Airway epithelial cell (primary cell): ENCODE measurements around the gene RELB. TPM values are rescaled to one million over a fixed set of nuclear protein-coding genes. Genes with fewer than 3 reads are reported as not detected.

Source experiments
- total RNA-seq: library from RNA; depleted of rRNA; stranded (reverse); fragments of >200 nt; gene quantifications from 2 replicates; pipeline ENCODE4 v1.2.3, GENCODE V29; 2015

Gene RELB
- 4.8 and 8.2 TPM in 2 replicates for total RNA-seq

DNA sequence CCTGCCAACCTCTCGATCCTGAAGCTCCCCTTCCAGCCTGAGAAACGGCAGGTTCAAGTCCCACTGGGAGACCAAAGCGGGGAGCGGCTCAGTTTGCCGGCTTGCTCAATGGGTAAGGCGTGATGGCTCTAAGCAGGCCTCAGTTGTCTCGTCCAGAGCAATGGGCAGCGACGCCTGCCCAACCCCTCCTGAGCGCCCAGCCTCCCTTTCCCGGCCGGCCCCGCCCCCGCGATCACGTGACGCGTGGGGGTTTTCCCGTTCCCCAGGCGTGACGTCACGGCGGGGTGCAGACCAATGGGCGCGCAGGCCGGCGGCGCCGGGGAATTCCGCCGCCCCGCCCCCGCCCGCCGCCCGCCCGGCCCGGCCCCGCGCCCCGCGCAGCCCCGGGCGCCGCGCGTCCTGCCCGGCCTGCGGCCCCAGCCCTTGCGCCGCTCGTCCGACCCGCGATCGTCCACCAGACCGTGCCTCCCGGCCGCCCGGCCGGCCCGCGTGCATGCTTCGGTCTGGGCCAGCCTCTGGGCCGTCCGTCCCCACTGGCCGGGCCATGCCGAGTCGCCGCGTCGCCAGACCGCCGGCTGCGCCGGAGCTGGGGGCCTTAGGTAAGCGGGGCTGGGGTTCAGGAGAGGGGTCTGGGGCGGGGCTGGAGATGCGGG is at the start of gene RELB:
Gene RELB (plus strand): TSS at position 378 of the 653 bp plus-strand sequence. CDS start 116 bp downstream, at position 494.

GRCh38 chr19:44954649-44955504 is 46.4 kb upstream of the RELB start, which contains the start of gene CLPTM1:
Gene CLPTM1 (plus strand): TSS chr19:44955380. CDS start chr19:44955396, 16 bp downstream.

DNA sequence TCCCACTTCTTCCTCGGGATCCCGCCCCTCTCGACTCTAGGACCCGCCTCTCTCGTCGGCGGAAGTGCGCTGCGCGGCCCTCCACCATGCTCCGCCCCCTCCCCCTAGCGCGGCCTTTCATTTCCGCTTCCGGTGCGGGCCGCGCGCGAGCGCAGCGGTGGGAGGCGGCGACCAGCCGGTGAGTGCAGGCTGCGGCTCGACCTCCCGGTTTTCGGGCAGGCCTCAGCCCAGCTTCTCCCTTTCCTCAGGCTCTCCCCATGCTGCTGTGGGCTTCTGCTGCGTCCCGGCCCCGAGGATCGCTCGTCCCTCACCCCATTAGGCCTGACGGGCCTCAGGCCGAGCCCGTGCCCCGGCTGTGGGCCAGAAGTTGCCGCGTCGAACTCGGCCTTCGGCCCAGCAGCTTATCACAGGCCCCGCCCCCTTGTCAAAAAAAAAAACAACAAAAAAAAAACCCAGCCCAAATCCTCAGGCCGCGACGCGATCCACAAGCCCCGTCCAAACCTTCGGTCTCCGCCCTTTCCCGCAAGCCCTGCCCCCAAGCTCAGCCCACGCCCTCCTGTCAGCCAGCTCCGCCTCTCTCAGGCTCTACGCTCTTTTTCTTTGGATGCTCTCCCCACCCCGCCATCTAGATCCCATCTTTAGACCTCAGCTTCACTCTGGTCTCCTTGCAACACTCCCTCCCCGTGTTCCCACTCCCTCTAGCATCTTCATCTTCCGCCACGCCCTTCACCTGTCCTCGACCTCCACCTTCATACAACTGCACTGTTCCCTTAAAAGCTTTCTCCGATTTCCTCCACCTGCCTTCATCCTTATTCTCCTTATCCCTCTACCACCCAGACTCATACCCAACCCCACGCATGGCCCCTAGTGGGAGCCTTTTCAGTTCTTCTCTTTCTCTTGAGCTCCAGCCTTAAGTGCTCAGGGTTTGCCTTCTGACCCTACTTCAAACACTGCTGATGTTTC is 37.9 kb downstream of the RELB start, which contains the start of gene CLASRP:
Gene CLASRP (plus strand): TSS at position 115 of the 963 bp plus-strand sequence. CDS start 1,168 bp downstream, outside the sequence.

GRCh38 chr19:45076029-45076850 is 75.0 kb downstream of the RELB start, which contains the start of gene ZNF296:
Gene ZNF296 (minus strand): TSS chr19:45076478. CDS start chr19:45076373, 105 bp downstream.

DNA sequence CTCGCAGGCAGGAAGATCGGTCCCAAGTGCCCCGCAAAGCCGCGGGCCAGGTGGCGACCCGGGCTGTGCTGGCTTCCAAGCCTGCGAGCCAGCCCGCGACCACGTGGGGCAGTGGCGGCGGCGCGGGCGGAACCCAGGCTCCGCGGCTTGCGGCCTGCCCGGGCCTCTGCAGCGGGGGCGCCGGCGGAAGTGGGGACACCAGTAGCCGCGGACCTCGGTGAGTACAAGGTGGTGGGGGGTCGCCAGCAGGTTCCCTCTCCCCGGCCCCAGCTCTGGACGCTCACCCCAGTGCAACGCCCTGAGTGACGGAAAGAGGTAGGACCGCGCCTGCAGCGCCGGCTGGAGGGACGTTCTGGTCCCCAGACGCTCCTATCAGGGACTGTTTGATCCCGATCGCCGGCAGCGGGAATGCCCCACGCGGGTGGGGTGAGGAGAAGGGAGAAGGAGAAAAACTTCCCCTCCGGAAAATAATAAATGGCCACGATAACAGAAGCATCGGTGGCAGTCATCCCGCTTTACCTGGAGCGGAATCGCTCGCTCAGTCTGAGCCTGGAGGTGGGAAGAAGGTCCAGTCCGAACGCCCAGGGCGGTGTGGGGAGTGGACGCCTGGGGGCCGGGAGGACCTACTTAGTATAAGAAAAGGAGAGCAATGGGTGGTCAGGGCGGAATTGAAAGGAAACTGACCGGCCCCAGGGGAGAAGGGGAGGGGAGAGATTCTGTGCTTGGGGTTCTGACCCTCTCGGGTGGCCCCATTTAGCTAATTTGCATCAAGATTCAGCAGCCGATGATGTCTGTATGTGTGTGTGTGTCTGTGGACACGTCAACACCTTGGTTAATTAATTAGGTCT is 78.0 kb downstream of the RELB start, which contains the start of gene GEMIN7:
Gene GEMIN7 (plus strand): TSS at position 198 of the 848 bp plus-strand sequence. CDS start 10,855 bp downstream, outside the sequence.

Other genes with a start within 250 kb of the RELB start
- gene CBLC, start 223.6 kb upstream of the RELB start, total RNA-seq: 86.0 and 97.3 TPM in 2 replicates
- gene BCAM, start 192.4 kb upstream of the RELB start, total RNA-seq: 97.8 and 99.6 TPM in 2 replicates
- gene NECTIN2, start 155.2 kb upstream of the RELB start, total RNA-seq: 100 and 128 TPM in 2 replicates
- gene TOMM40, start 110.2 kb upstream of the RELB start, total RNA-seq: 120 and 125 TPM in 2 replicates
- 35.7 and 44.7 TPM in 2 replicates for gene APOE, start 95.7 kb upstream of the RELB start, total RNA-seq
- 5.4 and 10.5 TPM in 2 replicates for gene APOC1, start 86.9 kb upstream of the RELB start, total RNA-seq
- not detected in 2 replicates for gene APOC4, start 59.2 kb upstream of the RELB start, total RNA-seq
- gene APOC2, start 55.4 kb upstream of the RELB start, total RNA-seq: not detected in 2 replicates
- gene CLPTM1, start 46.1 kb upstream of the RELB start, total RNA-seq: 36.0 and 62.6 TPM in 2 replicates
- gene CLASRP, start 37.6 kb downstream of the RELB start, total RNA-seq: 24.7 and 31.9 TPM in 2 replicates
- 0.98 and 4.7 TPM in 2 replicates for gene ZNF296, start 75.0 kb downstream of the RELB start, total RNA-seq
- 26.5 and 42.6 TPM in 2 replicates for gene GEMIN7, start 77.8 kb downstream of the RELB start, total RNA-seq
- gene PPP1R37, start 91.7 kb downstream of the RELB start, total RNA-seq: 36.9 and 41.9 TPM in 2 replicates
- gene NKPD1, start 159.5 kb downstream of the RELB start, total RNA-seq: 2.3 and 2.6 TPM in 2 replicates
- 10.2 and 15.7 TPM in 2 replicates for gene TRAPPC6A, start 176.8 kb downstream of the RELB start, total RNA-seq
- gene BLOC1S3, start 177.3 kb downstream of the RELB start, total RNA-seq: 11.4 and 13.3 TPM in 2 replicates
- 0.21 and 0.46 TPM in 2 replicates for gene EXOC3L2, start 243.9 kb downstream of the RELB start, total RNA-seq
- 17.9 and 26.0 TPM in 2 replicates for gene MARK4, start 249.8 kb downstream of the RELB start, total RNA-seq